Stimulated activated naive CD8-positive, alpha-beta T cell treated with anti-CD3 and anti-CD28 coated beads, Interleukin-15, Interleukin-2, amounts not matched to agents 100 ng/mL and 50 ng/mL, for 24 hours (primary cell): Measurements from ENCODE around the gene PPP1R1B.
"Not testable (repeated sequence)": the region's sequence is repeated elsewhere in the genome, so short reads cannot be mapped to it uniquely, and the experiment has no call there.

Source experiments
- H3K27ac Mint-ChIP-seq: one replicate; pipeline ENCODE4 v1.8.0; 2021; ENCODE audit warnings: mild to moderate bottlenecking, mixed read lengths
- H3K27me3 Mint-ChIP-seq: one replicate; pipeline ENCODE4 v1.8.0; 2021; ENCODE audit warnings: mixed read lengths
- H3K36me3 Mint-ChIP-seq: one replicate; pipeline ENCODE4 v1.8.0; 2021; ENCODE audit warnings: low read depth, mixed read lengths
- H3K4me1 Mint-ChIP-seq: one replicate; pipeline ENCODE4 v1.8.0; 2021; ENCODE audit warnings: low read depth, mixed read lengths
- H3K4me3 Mint-ChIP-seq: one replicate; pipeline ENCODE4 v1.8.0; 2021; ENCODE audit warnings: mild to moderate bottlenecking, mixed read lengths
- H3K9me3 Mint-ChIP-seq: one replicate; pipeline ENCODE4 v1.8.0; 2021; ENCODE audit warnings: mixed read lengths

The PPP1R1B gene

GRCh38 chr17:39626171-39627046, at the start of gene PPP1R1B:
PPP1R1B (plus strand) TSS chr17:39626952; CDS start chr17:39627393, 441 bp downstream.
- Mint-ChIP-seq H3K36me3 (no peaks in the 10 kb centered on the region), H3K27ac (no peak within 1 kb of the TSS), H3K4me3 (peak within 1 kb of the TSS; percentile 57)

GRCh38 chr17:39578272-39578671, 48.5 kb upstream of the PPP1R1B start:
- no peaks in the 10 kb centered on the region for H3K36me3 Mint-ChIP-seq
- no peak overlapping the region for H3K4me3 Mint-ChIP-seq
- H3K27me3 Mint-ChIP-seq = peaks cover 13% of the 10 kb centered on the region
- H3K9me3 Mint-ChIP-seq = no peaks in the 10 kb centered on the region
- no peak overlapping the region for H3K27ac Mint-ChIP-seq
- H3K4me1 Mint-ChIP-seq = peaks cover 3% of the 10 kb centered on the region

More at GRCh38 chr17:39626171-39627046, at the start of gene PPP1R1B:
- H3K9me3 Mint-ChIP-seq = no peaks in the 10 kb centered on the region
- H3K27me3 Mint-ChIP-seq = peaks cover 43% of the 10 kb centered on the region
- peaks cover 29% of the 10 kb centered on the region for H3K4me1 Mint-ChIP-seq

GRCh38 chr17:39579318-39580081, 47.3 kb upstream of the PPP1R1B start:
- Mint-ChIP-seq H3K4me1 (no peaks in the 10 kb centered on the region), H3K27me3 (peaks cover 8% of the 10 kb centered on the region), H3K27ac (no peak overlapping the region), H3K9me3 (no peaks in the 10 kb centered on the region), H3K4me3 (no peak overlapping the region), H3K36me3 (no peaks in the 10 kb centered on the region)

- no peak overlapping the region for H3K4me3 Mint-ChIP-seq
- H3K27ac Mint-ChIP-seq = no peak overlapping the region
- no peaks in the 10 kb centered on the region for H3K36me3 Mint-ChIP-seq
- no peaks in the 10 kb centered on the region for H3K4me1 Mint-ChIP-seq
- H3K27me3 Mint-ChIP-seq = peaks cover 3% of the 10 kb centered on the region
- H3K9me3 Mint-ChIP-seq = no peaks in the 10 kb centered on the region
Observed at GRCh38 chr17:39580082-39580468, 46.7 kb upstream of the PPP1R1B start.

- Mint-ChIP-seq H3K36me3 (no peaks in the 10 kb centered on the region), H3K4me3 (no peak overlapping the region), H3K4me1 (no peaks in the 10 kb centered on the region), H3K9me3 (no peaks in the 10 kb centered on the region), H3K27ac (no peak overlapping the region), H3K27me3 (no peaks in the 10 kb centered on the region)
Observed at GRCh38 chr17:39581071-39581758, 45.5 kb upstream of the PPP1R1B start.

GRCh38 chr17:39581759-39582085, 45.0 kb upstream of the PPP1R1B start:
- no peak overlapping the region for H3K27ac Mint-ChIP-seq
- H3K27me3 Mint-ChIP-seq = peaks cover under 1% of the 10 kb centered on the region
- no peak overlapping the region for H3K4me3 Mint-ChIP-seq
- no peaks in the 10 kb centered on the region for H3K4me1 Mint-ChIP-seq
- no peaks in the 10 kb centered on the region for H3K36me3 Mint-ChIP-seq
- H3K9me3 Mint-ChIP-seq = no peaks in the 10 kb centered on the region

- Mint-ChIP-seq H3K4me3 (no peak overlapping the region), H3K36me3 (no peaks in the 10 kb centered on the region), H3K27ac (no peak overlapping the region), H3K27me3 (peaks cover 3% of the 10 kb centered on the region), H3K4me1 (no peaks in the 10 kb centered on the region), H3K9me3 (no peaks in the 10 kb centered on the region)
Observed at GRCh38 chr17:39582658-39583057, 44.1 kb upstream of the PPP1R1B start.

- not testable (repeated sequence) for H3K36me3 Mint-ChIP-seq, H3K4me1 Mint-ChIP-seq, H3K9me3 Mint-ChIP-seq, H3K4me3 Mint-ChIP-seq, H3K27ac Mint-ChIP-seq
- peaks cover 47% of the 10 kb centered on the region for H3K27me3 Mint-ChIP-seq
Observed at GRCh38 chr17:39590180-39590579, 36.6 kb upstream of the PPP1R1B start.

- H3K27ac Mint-ChIP-seq = no peak overlapping the region
- H3K4me3 Mint-ChIP-seq = no peak overlapping the region
- H3K9me3 Mint-ChIP-seq = no peaks in the 10 kb centered on the region
Observed at GRCh38 chr17:39591958-39592954, 34.5 kb upstream of the PPP1R1B start.

GRCh38 chr17:39593371-39593770, 33.4 kb upstream of the PPP1R1B start:
- Mint-ChIP-seq H3K4me1 (peaks cover 12% of the 10 kb centered on the region), H3K27ac (no peak overlapping the region), H3K9me3 (no peaks in the 10 kb centered on the region), H3K27me3 (peaks cover 74% of the 10 kb centered on the region), H3K4me3 (no peak overlapping the region), H3K36me3 (no peaks in the 10 kb centered on the region)

More at GRCh38 chr17:39591958-39592954, 34.5 kb upstream of the PPP1R1B start:
- H3K4me1 Mint-ChIP-seq = peaks cover 4% of the 10 kb centered on the region
- no peaks in the 10 kb centered on the region for H3K36me3 Mint-ChIP-seq
- H3K27me3 Mint-ChIP-seq = peaks cover 65% of the 10 kb centered on the region

GRCh38 chr17:39595294-39595693, 31.5 kb upstream of the PPP1R1B start:
- Mint-ChIP-seq H3K9me3 (no peaks in the 10 kb centered on the region), H3K36me3 (no peaks in the 10 kb centered on the region), H3K27ac (no peak overlapping the region), H3K4me1 (peaks cover 13% of the 10 kb centered on the region), H3K27me3 (peaks cover 77% of the 10 kb centered on the region), H3K4me3 (no peak overlapping the region)

- Mint-ChIP-seq H3K27ac (no peak overlapping the region), H3K4me3 (no peak overlapping the region), H3K9me3 (no peaks in the 10 kb centered on the region), H3K4me1 (peaks cover 13% of the 10 kb centered on the region), H3K36me3 (no peaks in the 10 kb centered on the region), H3K27me3 (peaks cover 84% of the 10 kb centered on the region)
Observed at GRCh38 chr17:39595928-39596510, 30.7 kb upstream of the PPP1R1B start.

- Mint-ChIP-seq H3K4me3 (no peak overlapping the region), H3K27ac (no peak overlapping the region), H3K4me1 (peaks cover 13% of the 10 kb centered on the region), H3K27me3 (peaks cover 86% of the 10 kb centered on the region), H3K36me3 (no peaks in the 10 kb centered on the region), H3K9me3 (no peaks in the 10 kb centered on the region)
Observed at GRCh38 chr17:39596543-39597267, 30.0 kb upstream of the PPP1R1B start.
